NCI-H226 (cell line): Measurements from ENCODE around the gene PDPR.
"Not testable (repeated sequence)": the region's sequence is repeated elsewhere in the genome, so short reads cannot be mapped to it uniquely, and the experiment has no call there.

Source experiments
- DNase-seq: peaks from one replicate; pipeline ENCODE4 v3.0.0-alpha.2; 2015

Gene PDPR

GRCh38 chr16:70163596-70163995 is 49.5 kb downstream of the PDPR start:
- no peak for DNase-seq

GRCh38 chr16:70166688-70167087 is 52.6 kb downstream of the PDPR start:
- not testable (repeated sequence) for DNase-seq

GRCh38 chr16:70173212-70173837 is 59.2 kb downstream of the PDPR start, which contains the start of gene CLEC18C:
TSS of gene CLEC18C (plus strand) at chr16:70173787. CDS start at chr16:70174279, 492 bp downstream.
- not testable (repeated sequence) for DNase-seq

GRCh38 chr16:70173916-70174315 is 59.8 kb downstream of the PDPR start:
- DNase-seq = not testable (repeated sequence)

- not testable (repeated sequence) for DNase-seq
Measured at GRCh38 chr16:70174387-70174932, 60.3 kb downstream of the PDPR start.

GRCh38 chr16:70187858-70188607 is 73.9 kb downstream of the PDPR start:
- not testable (repeated sequence) for DNase-seq

GRCh38 chr16:70188608-70188915 is 74.4 kb downstream of the PDPR start:
- not testable (repeated sequence) for DNase-seq

- DNase-seq = not testable (repeated sequence)
Measured at GRCh38 chr16:70190574-70190973, 76.4 kb downstream of the PDPR start.

GRCh38 chr16:70196683-70197300 is 82.7 kb downstream of the PDPR start:
- not testable (repeated sequence) for DNase-seq

GRCh38 chr16:70197611-70198010 is 83.5 kb downstream of the PDPR start:
- not testable (repeated sequence) for DNase-seq

- not testable (repeated sequence) for DNase-seq
Measured at GRCh38 chr16:70198230-70198629, 84.1 kb downstream of the PDPR start.

- DNase-seq = not testable (repeated sequence)
Measured at GRCh38 chr16:70198666-70199065, 84.5 kb downstream of the PDPR start.

GRCh38 chr16:70199170-70199569 is 85.0 kb downstream of the PDPR start:
- not testable (repeated sequence) for DNase-seq

GRCh38 chr16:70200063-70200462 is 85.9 kb downstream of the PDPR start:
- DNase-seq = not testable (repeated sequence)

GRCh38 chr16:70203508-70203907 is 89.4 kb downstream of the PDPR start:
- DNase-seq = not testable (repeated sequence)

- DNase-seq = not testable (repeated sequence)
Measured at GRCh38 chr16:70204010-70204409, 89.9 kb downstream of the PDPR start.

GRCh38 chr16:70204668-70205405 is 90.7 kb downstream of the PDPR start:
- not testable (repeated sequence) for DNase-seq

GRCh38 chr16:70206382-70206781 is 92.2 kb downstream of the PDPR start:
- not testable (repeated sequence) for DNase-seq
